Stromal cell of bone marrow (primary cell): ENCODE data around the gene SLC30A5.
"Not testable (repeated sequence)": the region's sequence is repeated elsewhere in the genome, so short reads cannot be mapped to it uniquely, and the experiment has no call there.

Source experiments
- DNase-seq: peaks from one replicate; pipeline ENCODE4 v3.0.0-alpha.2; 2012; ENCODE audit warnings: low read depth

The SLC30A5 gene

GRCh38 chr5:69093771-69094482, at the start of gene SLC30A5:
Gene SLC30A5 (plus strand): TSS chr5:69094014. CDS start chr5:69094256, 242 bp downstream.
- peak; percentile 98 for DNase-seq

GRCh38 chr5:69045213-69045612, 48.6 kb upstream of the SLC30A5 start:
- not testable (repeated sequence) for DNase-seq

GRCh38 chr5:69046375-69046957, 47.3 kb upstream of the SLC30A5 start:
- no peak for DNase-seq

GRCh38 chr5:69048230-69048629, 45.6 kb upstream of the SLC30A5 start:
- DNase-seq: no peak

- DNase-seq: no peak
Observed at GRCh38 chr5:69049151-69049550, 44.7 kb upstream of the SLC30A5 start.

- DNase-seq: no peak
Observed at GRCh38 chr5:69049796-69050195, 44.0 kb upstream of the SLC30A5 start.

- DNase-seq: no peak
Observed at GRCh38 chr5:69050214-69050613, 43.6 kb upstream of the SLC30A5 start.

- no peak for DNase-seq
Observed at GRCh38 chr5:69052181-69052580, 41.6 kb upstream of the SLC30A5 start.

GRCh38 chr5:69074664-69075521, 18.9 kb upstream of the SLC30A5 start:
- no peak for DNase-seq

- no peak for DNase-seq
Observed at GRCh38 chr5:69075522-69076179, 18.2 kb upstream of the SLC30A5 start.

GRCh38 chr5:69078921-69079540, 14.8 kb upstream of the SLC30A5 start:
- no peak for DNase-seq

- no peak for DNase-seq
Observed at GRCh38 chr5:69079556-69079955, 14.3 kb upstream of the SLC30A5 start.

GRCh38 chr5:69083412-69083811, 10.4 kb upstream of the SLC30A5 start:
- no peak for DNase-seq

GRCh38 chr5:69084195-69084594, 9.6 kb upstream of the SLC30A5 start:
- no peak for DNase-seq

- DNase-seq: no peak
Observed at GRCh38 chr5:69084903-69085302, 8.9 kb upstream of the SLC30A5 start.

- no peak for DNase-seq
Observed at GRCh38 chr5:69086206-69086605, 7.6 kb upstream of the SLC30A5 start.

GRCh38 chr5:69088006-69088405, 5.8 kb upstream of the SLC30A5 start:
- DNase-seq: not testable (repeated sequence)

GRCh38 chr5:69090158-69090557, 3.7 kb upstream of the SLC30A5 start:
- DNase-seq: no peak

GRCh38 chr5:69091771-69092170, 2.0 kb upstream of the SLC30A5 start:
- no peak for DNase-seq

GRCh38 chr5:69092969-69093368, 845 bp upstream of the SLC30A5 start:
- no peak for DNase-seq

- no peak for DNase-seq
Observed at GRCh38 chr5:69099302-69099701, 5.5 kb downstream of the SLC30A5 start.

- DNase-seq: no peak
Observed at GRCh38 chr5:69103521-69103920, 9.7 kb downstream of the SLC30A5 start.
